HFF-Myc (cell line): ENCODE results near the gene NR2C2AP.

Source experiments
- DNase-seq: peaks from one replicate; pipeline ENCODE4 v3.0.0-alpha.2; 2011; ENCODE audit warnings: low read depth; ENCODE audit errors: extremely low read depth
- H3K4me3 ChIP-seq: replicated peaks from 2 replicates; pipeline ENCODE4 v1.5.1; 2011; ENCODE audit warnings: low read depth, mild to moderate bottlenecking, control low read depth, low read length
- CTCF ChIP-seq: IDR thresholded peaks from 2 replicates; pipeline ENCODE4 v1.5.1; 2012; ENCODE audit warnings: mild to moderate bottlenecking, low read depth, low read length, control low read depth; ENCODE audit errors: missing control alignments

The NR2C2AP gene

GRCh38 chr19:19234220-19234816 lies 31.1 kb upstream of the NR2C2AP start:
- DNase-seq = no peak
- no peak overlapping the region for H3K4me3 ChIP-seq
- TF ChIP-seq CTCF = no peak

- DNase-seq = no peak
- no peak for TF ChIP-seq CTCF
- no peak overlapping the region for H3K4me3 ChIP-seq
These were observed 29.1 kb upstream of the NR2C2AP start for GRCh38 chr19:19232261-19232721.

- no peak overlapping the region for H3K4me3 ChIP-seq
- DNase-seq = no peak
- TF ChIP-seq CTCF = no peak
These were observed 27.8 kb upstream of the NR2C2AP start for GRCh38 chr19:19230999-19231398.

- TF ChIP-seq CTCF = no peak
- DNase-seq = no peak
- H3K4me3 ChIP-seq = no peak overlapping the region
These were observed 26.5 kb upstream of the NR2C2AP start for GRCh38 chr19:19229701-19230100.

- DNase-seq = no peak
- H3K4me3 ChIP-seq = no peak overlapping the region
- no peak for TF ChIP-seq CTCF
These were observed 24.0 kb upstream of the NR2C2AP start for GRCh38 chr19:19227217-19227616.

- no peak for TF ChIP-seq CTCF
- no peak for DNase-seq
- H3K4me3 ChIP-seq = no peak overlapping the region
These were observed 23.4 kb upstream of the NR2C2AP start for GRCh38 chr19:19226663-19227062.

- TF ChIP-seq CTCF = no peak
- no peak overlapping the region for H3K4me3 ChIP-seq
- DNase-seq = no peak
These were observed 23.0 kb upstream of the NR2C2AP start for GRCh38 chr19:19226204-19226603.
